DMS114 treated with DMSO at 0.1 percent for 48 hours (cell line): Measurements from ENCODE around the gene LMBRD2.

ENCODE experiments used
- DNase-seq: peaks from one replicate; lab custom pipeline; 2025; ENCODE audit not compliant: unreplicated experiment; lab: John Stamatoyannopoulos, UW

LMBRD2 gene

DNA sequence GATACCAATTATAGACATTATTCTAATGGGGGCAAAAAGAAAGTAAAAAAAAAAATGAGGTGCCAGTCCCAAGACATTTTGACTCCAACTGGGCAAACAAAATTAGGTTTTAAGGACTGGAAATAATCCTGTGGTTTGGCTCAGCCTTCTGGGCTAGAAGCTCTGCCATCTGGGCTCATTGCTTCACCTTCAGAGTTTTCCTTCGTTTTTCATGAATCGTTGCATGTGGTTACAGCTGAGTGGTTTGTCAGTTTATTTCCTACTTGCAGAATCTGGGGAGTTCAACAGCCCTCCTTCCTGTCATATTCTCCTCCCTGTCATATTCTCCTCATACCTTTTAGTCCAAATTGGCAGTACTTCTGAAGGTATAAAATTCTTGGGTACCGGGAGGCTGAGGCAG lies 97.0 kb downstream of the LMBRD2 start:
- no peak for DNase-seq

DNA sequence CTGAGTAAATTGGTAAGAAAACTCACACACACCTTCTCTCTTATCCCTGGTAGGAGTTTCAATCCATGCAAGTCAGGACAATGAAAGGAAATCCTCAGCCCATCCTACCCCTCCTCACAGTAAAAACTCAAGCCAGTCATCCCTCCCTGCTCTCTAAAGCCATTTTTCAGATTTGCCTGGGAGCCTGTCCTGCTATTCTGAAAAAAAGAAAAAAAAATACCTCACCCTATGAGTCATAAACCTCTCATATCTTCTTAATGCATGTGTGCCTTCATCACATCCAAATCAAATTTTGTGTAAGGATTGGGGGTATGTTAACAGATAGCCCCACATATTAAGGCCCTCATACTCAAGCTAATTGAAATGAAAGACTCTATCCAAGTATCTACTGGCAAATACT lies 99.1 kb downstream of the LMBRD2 start:
- no peak for DNase-seq

DNA sequence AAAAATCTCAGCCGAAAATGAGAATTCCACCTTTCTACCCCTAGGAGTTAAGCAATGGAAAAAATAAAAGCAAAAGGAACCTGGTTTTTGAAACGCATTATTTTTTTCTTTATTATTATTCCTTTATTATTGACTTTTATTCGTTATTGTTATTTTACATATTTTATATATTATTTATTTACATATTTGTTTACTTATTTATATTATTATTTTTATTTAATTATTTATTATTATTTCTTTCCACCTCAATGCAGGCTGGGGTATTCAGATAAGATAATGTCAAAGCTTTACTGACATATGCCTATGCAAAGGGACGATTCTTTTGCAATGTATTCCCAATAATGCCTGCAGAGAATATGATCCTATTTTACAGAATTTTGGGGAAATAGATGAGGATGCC lies 101.7 kb downstream of the LMBRD2 start:
- DNase-seq: no peak
